Stimulated activated CD8-positive, alpha-beta memory T cell treated with anti-CD3 and anti-CD28 coated beads, Interleukin-7, amount 100 ng/mL, for 1 hour (primary cell): ENCODE measurements around the gene GNAT2.

Experiments
- DNase-seq, 2 donors: peaks; one replicate each; pipeline ENCODE4 v3.0.0-alpha.2; 2020; ENCODE audit warnings: low read depth in 2 of 2

Gene GNAT2

DNA sequence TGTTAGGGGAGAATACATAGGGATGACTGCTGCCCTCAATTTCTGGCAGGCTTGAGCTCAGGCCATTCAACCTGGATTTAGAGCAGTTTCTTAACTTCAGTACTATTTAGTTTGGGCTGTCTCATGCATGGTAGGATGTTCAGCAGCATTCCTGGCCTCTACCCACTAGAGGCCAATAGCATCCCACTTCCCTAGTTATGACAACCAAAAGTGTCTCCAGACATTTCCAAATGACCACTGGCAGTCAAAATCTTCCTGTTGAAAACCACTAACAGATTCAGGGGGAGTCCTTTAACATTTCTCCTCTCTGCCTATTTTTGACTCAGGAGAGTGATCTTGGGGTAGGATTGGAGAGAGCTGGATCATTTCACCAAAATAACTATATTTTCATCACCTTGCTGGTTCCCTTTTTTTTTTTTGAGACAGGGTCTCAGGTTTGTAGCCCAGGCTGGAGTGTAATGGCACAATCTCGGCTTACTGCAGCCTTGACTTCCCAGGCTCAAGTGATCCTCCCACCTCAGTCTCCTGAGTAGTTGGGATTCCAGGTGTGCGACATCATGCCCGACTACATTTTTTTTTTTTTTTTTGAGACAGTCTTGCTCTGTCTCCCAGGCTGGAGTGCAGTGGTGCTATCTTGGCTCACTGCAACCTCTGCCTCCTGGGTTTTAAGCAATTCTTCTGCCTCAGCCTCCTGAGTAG, 8.7 kb downstream of the GNAT2 start:
- no peak for DNase-seq

GRCh38 chr1:109609881-109610280, 9.5 kb downstream of the GNAT2 start:
- DNase-seq, result no peak

- no peak for DNase-seq
Measured at GRCh38 chr1:109605381-109605780, 14.0 kb downstream of the GNAT2 start.

DNA sequence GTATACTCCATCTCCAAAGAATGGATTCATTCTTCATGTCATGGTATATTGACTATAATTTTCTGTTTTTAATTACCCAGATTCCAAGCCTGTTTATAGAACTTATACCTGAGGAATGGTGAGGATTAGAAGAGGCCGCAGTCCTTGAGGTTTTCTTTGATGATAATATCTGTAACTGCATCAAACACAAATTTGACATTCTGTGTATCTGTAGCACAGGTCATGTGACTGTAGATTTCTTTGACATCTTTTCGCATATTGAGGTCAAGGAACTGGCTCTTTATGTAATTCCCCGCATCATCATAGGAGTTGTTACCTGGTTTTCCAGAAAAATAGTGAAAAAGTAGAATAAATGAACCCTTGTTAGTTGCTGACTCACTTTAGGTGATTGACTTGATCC, 16.2 kb downstream of the GNAT2 start:
- no peak for DNase-seq

DNA sequence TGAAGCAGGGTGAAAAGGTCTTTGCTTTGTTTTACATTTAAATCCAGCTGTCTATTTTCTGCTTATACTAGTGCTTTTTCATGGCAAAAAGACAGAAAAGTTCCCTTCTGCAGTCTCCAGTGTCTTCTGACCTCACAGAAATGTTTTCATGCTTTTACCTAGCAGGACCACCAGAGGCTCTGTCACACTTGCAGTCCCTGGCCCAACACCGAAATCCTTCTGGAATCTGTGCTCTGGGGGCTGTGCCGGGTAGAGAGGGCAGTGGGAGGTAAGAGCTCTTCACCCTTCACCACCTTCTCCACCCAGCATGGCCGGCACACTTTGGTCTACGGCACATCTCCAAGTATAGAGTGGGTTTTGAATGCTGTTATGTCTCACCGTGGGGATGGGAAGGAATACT, 20.8 kb downstream of the GNAT2 start:
- no peak for DNase-seq

GRCh38 chr1:109598156-109598555, 21.3 kb downstream of the GNAT2 start:
- DNase-seq, result no peak

GRCh38 chr1:109595531-109595930, 23.9 kb downstream of the GNAT2 start:
- DNase-seq, result no peak

- no peak for DNase-seq
Measured at GRCh38 chr1:109592916-109593315, 26.5 kb downstream of the GNAT2 start.

GRCh38 chr1:109589679-109590078, 29.7 kb downstream of the GNAT2 start:
- no peak for DNase-seq

DNA sequence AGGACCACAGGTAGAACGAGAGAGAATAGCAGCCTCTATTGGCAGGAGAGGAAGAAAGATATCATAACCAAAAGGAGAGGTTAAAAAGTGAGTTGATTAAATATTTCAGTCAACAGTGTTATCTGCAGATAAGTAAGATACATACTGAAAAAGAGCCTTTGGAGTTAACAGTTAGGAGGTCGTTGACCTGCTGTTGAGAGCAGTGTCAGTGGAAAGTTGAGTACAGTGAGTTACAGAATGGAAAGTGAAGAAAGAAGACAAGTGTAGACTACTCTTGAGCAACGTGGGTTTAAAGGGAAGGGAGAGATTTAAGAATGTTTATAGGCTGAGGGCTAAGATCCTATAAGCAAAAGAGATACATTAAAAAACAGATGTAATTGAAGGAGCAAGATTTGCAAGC, 30.2 kb downstream of the GNAT2 start:
- DNase-seq, result no peak

DNA sequence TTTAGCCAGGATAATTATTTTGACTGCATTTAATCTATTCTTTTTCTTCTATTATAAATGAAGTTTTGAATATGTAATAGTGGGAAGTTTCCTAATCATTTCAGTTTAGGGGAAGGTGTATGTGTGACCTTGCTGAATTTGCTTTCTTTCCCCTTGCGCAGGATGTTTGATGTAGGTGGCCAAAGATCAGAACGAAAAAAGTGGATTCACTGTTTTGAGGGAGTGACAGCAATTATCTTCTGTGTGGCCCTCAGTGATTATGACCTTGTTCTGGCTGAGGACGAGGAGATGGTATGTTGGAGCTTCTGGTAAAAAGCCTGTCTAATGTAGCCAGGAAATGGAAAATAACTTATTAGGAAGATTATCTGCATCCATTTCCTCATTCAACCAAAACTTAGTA, 33.4 kb downstream of the GNAT2 start:
- DNase-seq, result no peak

DNA sequence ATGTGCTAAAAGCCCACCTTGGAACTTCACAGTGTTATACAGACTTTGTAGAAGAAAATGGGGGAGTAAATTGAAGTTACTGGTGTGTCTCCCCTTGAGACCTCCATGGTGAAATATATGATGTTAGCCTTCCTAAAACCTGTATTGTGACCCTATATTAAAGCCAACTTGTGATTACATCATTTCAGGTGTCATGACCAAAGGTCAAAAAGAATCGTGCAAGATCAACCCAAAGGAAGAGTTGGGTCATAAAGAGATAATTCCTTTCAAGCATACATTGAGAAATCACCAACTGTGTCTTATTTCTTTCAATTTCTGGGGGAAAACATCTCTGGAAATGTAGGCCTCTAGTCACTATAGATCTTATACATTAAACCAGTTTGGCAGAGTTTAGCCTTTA, 34.6 kb downstream of the GNAT2 start:
- DNase-seq, result no peak

DNA sequence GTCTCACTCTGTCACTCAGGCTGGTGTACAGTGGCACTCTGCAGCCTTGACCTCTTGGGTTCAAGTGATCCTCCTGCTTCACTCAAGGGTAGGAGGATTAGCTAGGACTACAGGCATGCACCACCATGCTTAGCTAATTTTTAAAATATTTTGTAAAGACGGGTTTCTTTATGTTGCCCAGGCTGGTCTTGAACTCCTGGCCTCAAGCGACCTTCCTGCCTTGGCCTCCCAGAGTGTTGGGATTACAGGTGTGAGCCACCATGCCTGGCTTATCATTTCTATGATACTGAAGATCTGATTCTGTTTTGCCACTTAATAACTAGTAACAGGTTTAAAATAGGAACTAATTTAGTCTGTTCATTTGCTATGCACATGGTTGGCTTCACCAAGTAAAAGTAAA, 37.4 kb downstream of the GNAT2 start:
- no peak for DNase-seq

DNA sequence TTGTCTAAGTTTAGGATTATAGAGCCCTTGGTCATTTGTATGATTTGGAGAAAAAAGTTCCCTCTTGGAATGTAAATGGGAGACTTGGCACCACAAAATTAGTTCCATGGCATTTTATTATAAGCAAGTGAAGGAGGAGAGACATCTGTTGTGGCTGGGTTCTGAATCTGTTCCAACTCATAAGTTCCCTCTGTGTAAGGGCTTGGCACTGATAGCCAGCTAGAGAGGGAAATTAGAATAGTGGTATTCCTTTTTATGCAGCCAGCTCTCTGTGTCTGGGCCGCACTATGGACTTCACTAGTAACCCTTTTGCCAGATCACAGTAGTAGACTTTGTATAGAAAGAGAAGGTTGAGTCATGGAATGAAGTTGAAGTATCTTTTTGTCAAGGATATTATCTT, 39.9 kb downstream of the GNAT2 start:
- no peak for DNase-seq

DNA sequence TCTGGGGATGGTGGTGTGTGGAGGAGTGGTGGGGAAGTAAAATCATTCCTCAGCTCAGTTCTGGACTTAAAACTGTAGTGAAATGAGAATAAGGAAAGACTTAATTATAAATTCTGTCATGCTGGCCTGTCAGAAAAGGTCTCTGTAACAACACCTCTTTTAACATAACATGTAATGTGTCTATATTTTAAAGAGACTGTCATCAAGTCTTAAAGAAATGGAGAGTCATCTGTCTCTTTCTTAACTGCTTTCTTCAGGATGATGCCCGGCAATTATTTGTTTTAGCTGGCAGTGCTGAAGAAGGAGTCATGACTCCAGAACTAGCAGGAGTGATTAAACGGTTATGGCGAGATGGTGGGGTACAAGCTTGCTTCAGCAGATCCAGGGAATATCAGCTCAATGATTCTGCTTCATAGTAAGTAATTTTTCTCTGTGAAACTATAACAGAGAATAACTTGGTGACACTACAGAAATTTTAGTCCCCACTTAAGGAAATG, 40.4 kb downstream of the GNAT2 start:
- no peak for DNase-seq

DNA sequence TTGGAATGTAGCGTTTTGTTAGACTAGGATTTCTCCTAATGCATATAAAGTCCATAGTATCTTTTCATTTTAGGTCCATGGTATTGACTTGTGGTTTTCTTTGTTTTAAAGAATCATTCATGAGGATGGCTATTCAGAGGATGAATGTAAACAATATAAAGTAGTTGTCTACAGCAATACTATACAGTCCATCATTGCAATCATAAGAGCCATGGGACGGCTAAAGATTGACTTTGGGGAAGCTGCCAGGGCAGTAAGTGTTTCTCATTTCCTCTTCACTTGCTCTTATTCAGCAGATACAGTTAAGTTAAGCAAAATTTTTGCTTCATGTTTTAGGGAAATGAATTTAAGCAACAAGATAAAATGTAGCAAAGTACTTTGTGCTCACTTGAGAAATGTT, 45.6 kb downstream of the GNAT2 start:
- no peak for DNase-seq

DNA sequence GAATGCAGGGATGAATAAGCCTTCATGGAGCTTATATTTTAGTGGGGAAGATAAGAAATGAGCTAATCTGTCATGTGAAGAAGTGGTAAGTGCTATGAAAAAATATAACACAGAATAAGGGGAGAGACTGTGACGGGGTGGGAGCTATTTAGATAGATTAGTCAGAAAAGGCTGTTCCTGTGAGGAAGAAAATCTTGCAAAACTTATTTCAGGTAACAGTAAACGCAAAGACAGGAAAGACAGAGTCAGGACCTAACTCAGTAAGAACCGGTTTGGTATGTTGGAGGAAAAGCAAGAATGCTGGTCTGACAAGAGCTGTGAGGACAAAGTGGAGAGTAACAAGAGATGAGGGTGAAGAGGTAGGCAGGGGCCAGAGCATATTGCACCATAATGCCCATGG, 49.0 kb downstream of the GNAT2 start:
- no peak for DNase-seq

DNA sequence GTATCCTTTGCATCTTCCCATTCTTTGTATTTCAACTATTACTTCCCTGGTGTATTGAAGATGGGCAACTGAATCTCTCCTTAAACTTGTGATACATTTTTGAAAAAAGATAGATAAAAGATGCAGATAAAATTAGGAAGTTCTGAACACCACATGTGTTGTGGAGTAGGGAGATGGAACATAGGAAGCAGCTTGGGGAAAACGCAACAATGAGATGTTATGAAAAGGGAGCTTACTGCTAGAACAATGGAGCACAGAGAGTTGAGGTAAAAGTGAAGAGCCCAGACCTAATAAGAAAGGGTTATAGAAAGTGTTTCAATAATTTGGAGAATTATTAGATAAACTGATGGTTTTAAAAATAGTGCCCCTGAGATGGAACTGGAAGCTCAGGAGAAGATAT, 50.1 kb downstream of the GNAT2 start:
- no peak for DNase-seq

- DNase-seq, result no peak
Measured at GRCh38 chr1:109567877-109568672, 51.3 kb downstream of the GNAT2 start.

DNA sequence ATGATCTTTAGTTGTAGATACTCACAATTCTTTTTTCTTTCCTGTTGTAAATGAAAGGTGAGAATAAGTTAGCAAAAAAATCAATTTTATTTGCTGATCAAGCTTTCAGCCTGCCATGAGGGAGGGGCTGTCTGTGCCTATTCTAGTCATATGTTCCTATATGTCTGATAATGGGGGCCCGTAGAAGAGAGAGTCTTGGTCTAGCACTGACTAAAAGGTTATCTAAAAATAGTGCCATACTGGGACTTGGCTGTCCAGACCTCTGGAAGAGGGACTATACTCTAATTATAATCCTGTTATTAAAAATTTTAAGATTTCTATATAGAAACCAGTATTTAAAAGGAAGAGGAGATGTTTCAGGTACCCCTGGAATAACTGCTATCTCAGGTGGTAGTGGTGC, 52.4 kb downstream of the GNAT2 start:
- DNase-seq, result no peak

DNA sequence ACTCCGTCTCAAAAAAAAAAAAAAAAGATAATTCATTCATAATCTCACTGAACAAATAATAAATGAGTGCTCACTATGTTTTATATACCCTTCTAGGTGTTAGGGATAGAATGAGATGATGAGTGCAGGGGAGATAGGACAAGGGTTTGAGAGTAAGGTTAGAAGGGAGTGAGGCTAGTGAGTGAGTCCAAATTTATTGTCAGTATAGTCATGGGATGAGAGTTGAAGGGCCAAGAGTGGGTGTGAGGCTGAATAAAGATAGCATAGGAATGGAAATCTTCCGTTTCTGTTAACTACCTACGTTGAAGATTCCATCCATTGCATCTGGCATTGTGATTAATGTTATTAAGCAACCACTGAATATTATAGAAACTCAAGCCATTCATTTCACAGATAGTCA, 54.2 kb downstream of the GNAT2 start:
- no peak for DNase-seq

- DNase-seq, result no peak
Measured at GRCh38 chr1:109564194-109564878, 55.1 kb downstream of the GNAT2 start.

DNA sequence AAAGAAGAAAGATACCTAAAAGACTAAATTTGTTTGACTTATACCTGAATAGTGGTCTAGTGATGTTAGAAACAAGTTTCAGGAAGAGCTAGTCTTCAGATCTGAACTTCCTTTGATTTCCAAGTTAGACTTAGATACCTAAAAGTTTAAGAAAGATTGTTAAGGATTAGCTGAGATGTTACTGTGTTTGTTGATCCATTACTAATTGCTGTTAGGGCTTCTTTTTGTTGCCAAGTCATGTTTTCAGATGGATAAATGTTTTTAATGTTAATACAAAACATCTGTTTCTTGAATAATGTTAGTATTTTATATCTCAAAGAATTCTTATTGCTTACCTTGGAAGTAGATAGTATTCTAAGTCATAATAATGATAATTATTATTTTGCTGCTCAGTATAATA, 59.4 kb downstream of the GNAT2 start:
- no peak for DNase-seq
